Chondrocyte (in vitro differentiated cells): Measurements from ENCODE around the gene FILIP1L. TPM values are rescaled to one million over a fixed set of nuclear protein-coding genes. Genes with fewer than 3 reads are reported as not detected.
A peak's percentile ranks its signal among the peaks of the same experiment; 100 is the strongest.

ENCODE experiments used
- DNase-seq: peaks from one replicate; pipeline ENCODE4 v3.0.0; 2021; ENCODE audit warnings: mixed read lengths, low spot score
- H3K27ac Mint-ChIP-seq: one replicate; pipeline ENCODE4 v1.8.0; 2021; ENCODE audit warnings: mild to moderate bottlenecking, moderate library complexity, mixed read lengths; ENCODE audit not compliant: unreplicated experiment
- H3K27me3 Mint-ChIP-seq: 2 replicates; pipeline ENCODE4 v1.8.0; 2021; ENCODE audit warnings: low read depth, mixed read lengths
- H3K36me3 Mint-ChIP-seq: 2 replicates; pipeline ENCODE4 v1.8.0; 2021; ENCODE audit warnings: low read depth, mixed read lengths
- H3K4me1 Mint-ChIP-seq: 2 replicates; pipeline ENCODE4 v1.8.0; 2021; ENCODE audit warnings: low read depth, mild to moderate bottlenecking, mixed read lengths
- H3K4me3 Mint-ChIP-seq: one replicate; pipeline ENCODE4 v1.8.0; 2021; ENCODE audit warnings: mild to moderate bottlenecking, moderate library complexity, mixed read lengths; ENCODE audit not compliant: unreplicated experiment
- H3K9me3 Mint-ChIP-seq: 2 replicates; pipeline ENCODE4 v1.8.0; 2021; ENCODE audit warnings: low read depth, mixed read lengths
- total RNA-seq: library from RNA; stranded (reverse); gene quantifications from 3 replicates; pipeline ENCODE4 v1.2.1, GENCODE V29; 2021
- TF ChIP-seq, protein P1 (sequence below): fragments of 200-600 bp; sonication (generic); IDR thresholded peaks from 2 replicates; pipeline ENCODE4 v1.5.0; 2021; ENCODE audit warnings: antibody characterized with exemption, mild to moderate bottlenecking, moderate library complexity

The FILIP1L gene
- total RNA-seq, 1 donor from 2014 or later: 122 TPM

DNA sequence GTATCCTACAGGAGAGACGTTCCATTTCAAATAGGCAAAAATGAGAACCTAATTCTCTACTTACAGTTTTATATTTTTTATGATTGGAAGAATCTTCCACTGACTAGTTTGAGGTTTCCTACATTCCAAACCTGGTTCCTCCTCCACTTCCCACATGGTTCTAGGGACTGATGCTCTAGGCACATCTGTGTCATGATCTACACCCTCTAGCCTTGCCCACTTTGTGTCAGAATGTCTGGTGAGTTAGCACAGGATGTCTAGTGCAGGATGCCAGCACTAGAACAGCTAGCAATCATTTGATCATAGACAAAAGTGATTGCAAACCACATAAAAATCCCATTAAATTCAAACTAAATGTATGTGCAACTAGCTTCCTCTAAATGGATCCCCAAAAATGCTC lies 26.7 kb upstream of the FILIP1L start:
- no peak overlapping the region for H3K27ac Mint-ChIP-seq
- peaks cover 8% of the 10 kb centered on the region for H3K36me3 Mint-ChIP-seq
- peaks cover 19% of the 10 kb centered on the region for H3K4me1 Mint-ChIP-seq
- peaks cover 13% of the 10 kb centered on the region for H3K9me3 Mint-ChIP-seq
- no peaks in the 10 kb centered on the region for H3K27me3 Mint-ChIP-seq
- TF ChIP-seq, protein P1, sequence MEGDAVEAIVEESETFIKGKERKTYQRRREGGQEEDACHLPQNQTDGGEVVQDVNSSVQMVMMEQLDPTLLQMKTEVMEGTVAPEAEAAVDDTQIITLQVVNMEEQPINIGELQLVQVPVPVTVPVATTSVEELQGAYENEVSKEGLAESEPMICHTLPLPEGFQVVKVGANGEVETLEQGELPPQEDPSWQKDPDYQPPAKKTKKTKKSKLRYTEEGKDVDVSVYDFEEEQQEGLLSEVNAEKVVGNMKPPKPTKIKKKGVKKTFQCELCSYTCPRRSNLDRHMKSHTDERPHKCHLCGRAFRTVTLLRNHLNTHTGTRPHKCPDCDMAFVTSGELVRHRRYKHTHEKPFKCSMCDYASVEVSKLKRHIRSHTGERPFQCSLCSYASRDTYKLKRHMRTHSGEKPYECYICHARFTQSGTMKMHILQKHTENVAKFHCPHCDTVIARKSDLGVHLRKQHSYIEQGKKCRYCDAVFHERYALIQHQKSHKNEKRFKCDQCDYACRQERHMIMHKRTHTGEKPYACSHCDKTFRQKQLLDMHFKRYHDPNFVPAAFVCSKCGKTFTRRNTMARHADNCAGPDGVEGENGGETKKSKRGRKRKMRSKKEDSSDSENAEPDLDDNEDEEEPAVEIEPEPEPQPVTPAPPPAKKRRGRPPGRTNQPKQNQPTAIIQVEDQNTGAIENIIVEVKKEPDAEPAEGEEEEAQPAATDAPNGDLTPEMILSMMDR: no peak
- no peak for DNase-seq
- no peak overlapping the region for H3K4me3 Mint-ChIP-seq

DNA sequence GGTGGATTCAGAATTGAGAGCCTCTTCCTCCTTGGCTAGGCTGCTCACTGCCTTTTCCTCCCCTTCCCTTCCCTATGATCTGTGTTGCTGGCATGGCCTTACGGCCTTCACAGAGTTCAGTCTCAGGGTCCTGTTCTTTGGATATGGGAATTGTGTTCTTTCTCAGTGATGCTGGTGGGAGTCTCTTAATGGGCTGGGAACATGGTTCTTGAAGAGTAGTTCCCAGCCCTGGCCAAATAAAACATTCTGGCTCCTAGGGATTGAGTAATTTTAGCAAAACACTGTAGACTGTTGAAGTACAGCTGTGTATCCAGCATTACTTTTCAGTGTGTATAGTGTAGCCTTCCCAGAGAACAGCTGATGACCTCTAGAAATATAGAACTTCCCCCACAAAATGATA lies 22.6 kb upstream of the FILIP1L start:
- no peaks in the 10 kb centered on the region for H3K36me3 Mint-ChIP-seq
- H3K4me3 Mint-ChIP-seq: no peak overlapping the region
- H3K27me3 Mint-ChIP-seq: no peaks in the 10 kb centered on the region
- no peak for DNase-seq
- TF ChIP-seq, protein P1: no peak
- peaks cover 22% of the 10 kb centered on the region for H3K4me1 Mint-ChIP-seq
- peak overlapping the region; percentile 75 for H3K27ac Mint-ChIP-seq
- H3K9me3 Mint-ChIP-seq: no peaks in the 10 kb centered on the region

DNA sequence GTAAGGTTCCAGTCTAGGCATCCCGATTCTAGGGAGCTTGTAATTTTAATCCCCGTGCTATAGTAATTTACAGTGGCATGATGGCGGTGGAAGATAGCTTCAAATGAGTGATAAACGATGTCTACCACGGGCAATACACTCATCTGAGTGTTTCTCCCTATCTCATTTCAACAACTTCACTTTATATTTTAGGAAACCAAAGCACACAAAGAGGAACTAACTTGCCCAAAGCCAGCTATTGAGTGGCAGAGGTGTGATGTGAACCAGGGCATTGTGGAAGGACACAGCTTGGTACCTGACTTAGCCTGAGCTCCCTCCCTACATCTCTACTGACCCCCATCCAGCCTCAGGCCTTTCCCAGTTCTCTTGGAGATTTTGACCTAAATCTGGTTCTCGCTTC lies 16.9 kb upstream of the FILIP1L start:
- no peaks in the 10 kb centered on the region for H3K9me3 Mint-ChIP-seq
- TF ChIP-seq, protein P1: no peak
- no peak overlapping the region for H3K27ac Mint-ChIP-seq
- no peak for DNase-seq
- no peaks in the 10 kb centered on the region for H3K27me3 Mint-ChIP-seq
- H3K36me3 Mint-ChIP-seq: no peaks in the 10 kb centered on the region
- H3K4me3 Mint-ChIP-seq: no peak overlapping the region
- H3K4me1 Mint-ChIP-seq: peaks cover 6% of the 10 kb centered on the region

DNA sequence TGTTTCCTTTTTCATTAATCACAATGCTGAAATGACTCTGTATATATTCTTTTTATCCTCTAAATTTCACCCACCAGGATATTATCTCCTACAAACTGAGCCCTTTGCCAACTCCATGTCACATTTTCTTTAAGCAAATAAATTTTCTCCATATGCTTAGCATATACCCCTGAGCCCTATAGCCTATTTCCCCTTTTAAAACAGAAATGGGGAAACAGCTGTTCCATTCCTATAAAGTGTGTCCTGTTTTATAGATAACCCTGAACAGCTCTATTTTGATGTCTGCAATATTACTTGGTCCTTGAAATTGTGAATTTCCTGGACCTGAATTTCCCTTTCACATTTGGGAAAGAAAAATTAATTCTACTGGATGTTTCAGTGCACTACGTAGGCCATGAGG lies 15.6 kb upstream of the FILIP1L start:
- Mint-ChIP-seq H3K27ac (no peak overlapping the region), H3K9me3 (no peaks in the 10 kb centered on the region)

DNA sequence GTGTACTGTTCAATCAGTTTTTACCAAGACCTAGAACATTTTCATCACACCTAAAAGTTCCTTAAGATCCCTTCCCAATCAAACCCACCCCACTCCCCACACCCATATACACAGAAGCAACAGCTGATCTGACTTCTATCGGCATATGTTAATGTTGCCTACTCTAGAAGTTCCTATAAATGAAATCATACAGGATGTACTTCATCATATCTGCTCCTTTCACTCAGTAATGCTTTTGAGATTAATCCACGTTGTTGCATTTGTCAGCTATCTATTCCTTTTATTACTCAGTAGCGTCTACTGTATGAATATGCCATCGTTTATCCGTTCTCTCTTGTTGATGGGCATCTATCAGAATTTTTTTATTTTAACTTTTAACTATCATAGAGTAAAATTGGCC lies 14.3 kb upstream of the FILIP1L start:
- DNase-seq: no peak
- TF ChIP-seq, protein P1: no peak
- Mint-ChIP-seq H3K27ac (no peak overlapping the region), H3K9me3 (no peaks in the 10 kb centered on the region), H3K4me3 (no peak overlapping the region), H3K36me3 (no peaks in the 10 kb centered on the region), H3K4me1 (peaks cover 25% of the 10 kb centered on the region), H3K27me3 (no peaks in the 10 kb centered on the region)

More for the DNA sequence above, 15.6 kb upstream of the FILIP1L start:
- Mint-ChIP-seq H3K4me1 (peaks cover 13% of the 10 kb centered on the region), H3K4me3 (no peak overlapping the region), H3K27me3 (no peaks in the 10 kb centered on the region), H3K36me3 (no peaks in the 10 kb centered on the region)
- TF ChIP-seq, protein P1: no peak
- DNase-seq: no peak
